ENCODE data around the gene RANGAP1. TPM values are rescaled to one million over a fixed set of nuclear protein-coding genes. Genes with fewer than 3 reads are reported as not detected.
A peak's percentile ranks its signal among the peaks of the same experiment; 100 is the strongest.

Gene RANGAP1
- 80.8 TPM for total RNA-seq (ENCODE audit: unreplicated experiment)
- long read RNA-seq, transcript RANGAP1-201 (16 exons, 3,060 nt): major isoform, 10 of 17 reads
- long read RNA-seq, partial matches to known transcripts: 3 of 17 reads
- long read RNA-seq, other reads (novel, unspliced or antisense): 4 of 17 reads

GRCh38 chr22:41285820-41286638, at the start of gene RANGAP1:
Gene RANGAP1, minus strand, starts transcription at chr22:41286187. Its CDS starts 5,143 bp downstream, at chr22:41281044.
- DNase-seq: peak; percentile 98
- no peak for TF ChIP-seq CTCF (IDR thresholded peaks at IDR 0.05; ENCODE audit: partially characterized antibody, unreplicated experiment)
- H3K9me3 Mint-ChIP-seq (ENCODE audit: unreplicated experiment): peaks cover 8% of the 10 kb centered on the region
- H3K36me3 Mint-ChIP-seq (ENCODE audit: unreplicated experiment): no peaks in the 10 kb centered on the region
- H3K27ac Mint-ChIP-seq (ENCODE audit: unreplicated experiment): peak within 1 kb of the TSS; percentile 96
- peak within 1 kb of the TSS; percentile 95 for H3K4me3 Mint-ChIP-seq (ENCODE audit: unreplicated experiment)
- peaks cover 4% of the 10 kb centered on the region for H3K4me1 Mint-ChIP-seq (ENCODE audit: low read depth, unreplicated experiment)
- peaks cover 2% of the 10 kb centered on the region for H3K27me3 Mint-ChIP-seq (ENCODE audit: unreplicated experiment)

GRCh38 chr22:41334951-41335635, 49.1 kb upstream of the RANGAP1 start:
- no peak overlapping the region for H3K27ac Mint-ChIP-seq (ENCODE audit: unreplicated experiment)
- no peaks in the 10 kb centered on the region for H3K4me1 Mint-ChIP-seq (ENCODE audit: low read depth, unreplicated experiment)
- H3K4me3 Mint-ChIP-seq (ENCODE audit: unreplicated experiment): peak overlapping the region; percentile 31
- no peak for TF ChIP-seq CTCF (IDR thresholded peaks at IDR 0.05; ENCODE audit: partially characterized antibody, unreplicated experiment)
- H3K9me3 Mint-ChIP-seq (ENCODE audit: unreplicated experiment): peaks cover 6% of the 10 kb centered on the region
- H3K36me3 Mint-ChIP-seq (ENCODE audit: unreplicated experiment): no peaks in the 10 kb centered on the region
- no peak for DNase-seq
- H3K27me3 Mint-ChIP-seq (ENCODE audit: unreplicated experiment): peaks cover 5% of the 10 kb centered on the region

- no peak overlapping the region for H3K27ac Mint-ChIP-seq (ENCODE audit: unreplicated experiment)
- no peak for TF ChIP-seq CTCF (IDR thresholded peaks at IDR 0.05; ENCODE audit: partially characterized antibody, unreplicated experiment)
- peaks cover 5% of the 10 kb centered on the region for H3K27me3 Mint-ChIP-seq (ENCODE audit: unreplicated experiment)
- DNase-seq: no peak
- H3K36me3 Mint-ChIP-seq (ENCODE audit: unreplicated experiment): no peaks in the 10 kb centered on the region
- peaks cover 6% of the 10 kb centered on the region for H3K9me3 Mint-ChIP-seq (ENCODE audit: unreplicated experiment)
- no peak overlapping the region for H3K4me3 Mint-ChIP-seq (ENCODE audit: unreplicated experiment)
- H3K4me1 Mint-ChIP-seq (ENCODE audit: low read depth, unreplicated experiment): no peaks in the 10 kb centered on the region
Measured at GRCh38 chr22:41334215-41334614, 48.2 kb upstream of the RANGAP1 start.

GRCh38 chr22:41333806-41334205, 47.8 kb upstream of the RANGAP1 start:
- H3K4me3 Mint-ChIP-seq (ENCODE audit: unreplicated experiment): no peak overlapping the region
- no peak for TF ChIP-seq CTCF (IDR thresholded peaks at IDR 0.05; ENCODE audit: partially characterized antibody, unreplicated experiment)
- peaks cover 6% of the 10 kb centered on the region for H3K9me3 Mint-ChIP-seq (ENCODE audit: unreplicated experiment)
- H3K27ac Mint-ChIP-seq (ENCODE audit: unreplicated experiment): no peak overlapping the region
- no peak for DNase-seq
- peaks cover 5% of the 10 kb centered on the region for H3K27me3 Mint-ChIP-seq (ENCODE audit: unreplicated experiment)
- no peaks in the 10 kb centered on the region for H3K36me3 Mint-ChIP-seq (ENCODE audit: unreplicated experiment)
- no peaks in the 10 kb centered on the region for H3K4me1 Mint-ChIP-seq (ENCODE audit: low read depth, unreplicated experiment)
